ENCODE measurements around the gene WDR1.
"Not testable (repeated sequence)": the region's sequence is repeated elsewhere in the genome, so short reads cannot be mapped to it uniquely, and the experiment has no call there.

WDR1 gene

DNA sequence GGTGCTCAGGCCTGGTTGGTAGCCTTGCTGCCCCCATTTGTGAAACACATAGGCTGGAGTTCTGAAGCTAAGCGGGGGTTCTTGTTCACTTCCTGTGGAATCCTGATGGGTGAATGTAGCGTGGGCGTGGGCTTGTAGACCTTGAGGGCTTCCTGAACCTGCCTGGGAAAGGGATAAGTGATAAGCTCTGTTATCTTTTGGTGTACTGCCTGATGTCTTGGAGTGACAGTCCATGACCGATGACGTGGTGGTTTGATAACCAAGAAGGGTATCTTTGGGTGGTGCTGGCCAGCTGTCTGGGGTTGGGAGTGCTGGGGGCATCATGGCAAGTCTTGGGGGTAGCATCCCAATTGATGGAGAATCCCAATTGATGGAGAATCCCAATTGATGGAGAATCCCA lies 17.5 kb upstream of the WDR1 start:
- DNase-seq (ENCODE audit: low read depth): no peak
- TF ChIP-seq, protein P1, sequence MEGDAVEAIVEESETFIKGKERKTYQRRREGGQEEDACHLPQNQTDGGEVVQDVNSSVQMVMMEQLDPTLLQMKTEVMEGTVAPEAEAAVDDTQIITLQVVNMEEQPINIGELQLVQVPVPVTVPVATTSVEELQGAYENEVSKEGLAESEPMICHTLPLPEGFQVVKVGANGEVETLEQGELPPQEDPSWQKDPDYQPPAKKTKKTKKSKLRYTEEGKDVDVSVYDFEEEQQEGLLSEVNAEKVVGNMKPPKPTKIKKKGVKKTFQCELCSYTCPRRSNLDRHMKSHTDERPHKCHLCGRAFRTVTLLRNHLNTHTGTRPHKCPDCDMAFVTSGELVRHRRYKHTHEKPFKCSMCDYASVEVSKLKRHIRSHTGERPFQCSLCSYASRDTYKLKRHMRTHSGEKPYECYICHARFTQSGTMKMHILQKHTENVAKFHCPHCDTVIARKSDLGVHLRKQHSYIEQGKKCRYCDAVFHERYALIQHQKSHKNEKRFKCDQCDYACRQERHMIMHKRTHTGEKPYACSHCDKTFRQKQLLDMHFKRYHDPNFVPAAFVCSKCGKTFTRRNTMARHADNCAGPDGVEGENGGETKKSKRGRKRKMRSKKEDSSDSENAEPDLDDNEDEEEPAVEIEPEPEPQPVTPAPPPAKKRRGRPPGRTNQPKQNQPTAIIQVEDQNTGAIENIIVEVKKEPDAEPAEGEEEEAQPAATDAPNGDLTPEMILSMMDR (conservative IDR thresholded peaks at IDR 0.05; ENCODE audit: low read depth, low read length): no peak
- no peak overlapping the region for H3K4me3 ChIP-seq (ENCODE audit: low read length)

DNA sequence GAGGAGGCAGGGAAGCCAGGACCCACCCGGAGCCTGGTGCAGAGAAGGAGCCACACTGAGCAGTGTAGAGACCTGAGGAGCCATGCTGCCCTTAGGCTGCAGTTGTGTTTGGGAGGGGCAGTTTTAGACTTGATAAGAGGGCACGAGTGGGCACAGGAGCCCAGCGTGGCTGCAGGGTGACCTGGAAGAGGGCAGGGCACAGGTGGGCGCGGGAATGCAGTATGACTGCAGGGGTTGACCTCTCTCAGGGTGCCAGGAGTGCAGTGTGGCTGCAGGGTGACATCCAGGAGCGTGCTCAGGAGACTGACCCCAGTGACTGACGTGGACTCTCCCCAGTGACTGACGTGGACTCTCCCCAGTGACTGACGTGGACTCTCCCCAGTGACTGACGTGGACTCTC lies 14.6 kb upstream of the WDR1 start:
- DNase-seq (ENCODE audit: low read depth): no peak
- no peak overlapping the region for H3K4me3 ChIP-seq (ENCODE audit: low read length)
- TF ChIP-seq, protein P1 (conservative IDR thresholded peaks at IDR 0.05; ENCODE audit: low read depth, low read length): no peak

DNA sequence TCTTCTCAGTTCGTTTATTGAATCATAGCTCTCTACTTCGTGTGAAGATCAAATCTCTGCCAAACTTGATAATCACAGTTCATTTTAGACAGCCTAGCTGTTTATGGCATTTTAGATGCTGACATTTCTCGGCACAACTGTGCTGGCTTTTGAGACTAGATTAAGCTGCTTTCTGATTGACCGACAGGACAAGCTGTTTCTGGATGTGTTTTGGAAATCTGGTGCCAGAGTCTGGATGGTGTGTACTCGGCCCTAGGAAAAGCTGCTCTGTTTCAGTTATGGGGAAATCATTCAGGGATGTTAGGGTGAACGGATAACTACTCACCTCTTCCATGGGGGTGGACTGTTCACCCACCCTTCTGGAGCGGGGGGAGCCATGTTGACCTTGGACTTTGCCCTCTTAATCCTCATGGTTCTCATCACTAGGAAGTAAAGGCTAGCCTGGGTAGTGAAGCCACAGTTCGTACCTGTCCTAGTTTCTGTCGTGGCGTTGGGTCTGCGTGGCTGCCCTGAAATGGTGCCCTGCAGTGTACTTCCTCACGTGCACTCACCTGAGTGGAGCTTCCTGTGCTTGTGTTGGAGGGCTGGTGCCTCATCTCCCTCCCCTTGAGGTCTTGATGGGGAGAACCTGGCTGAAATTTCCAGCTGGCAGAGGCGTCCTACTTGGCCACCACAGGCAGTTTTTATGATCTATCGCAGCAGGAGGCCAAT lies 13.7 kb upstream of the WDR1 start:
- TF ChIP-seq, protein P1 (conservative IDR thresholded peaks at IDR 0.05; ENCODE audit: low read depth, low read length): no peak
- no peak for DNase-seq (ENCODE audit: low read depth)
- H3K4me3 ChIP-seq (ENCODE audit: low read length): no peak overlapping the region

DNA sequence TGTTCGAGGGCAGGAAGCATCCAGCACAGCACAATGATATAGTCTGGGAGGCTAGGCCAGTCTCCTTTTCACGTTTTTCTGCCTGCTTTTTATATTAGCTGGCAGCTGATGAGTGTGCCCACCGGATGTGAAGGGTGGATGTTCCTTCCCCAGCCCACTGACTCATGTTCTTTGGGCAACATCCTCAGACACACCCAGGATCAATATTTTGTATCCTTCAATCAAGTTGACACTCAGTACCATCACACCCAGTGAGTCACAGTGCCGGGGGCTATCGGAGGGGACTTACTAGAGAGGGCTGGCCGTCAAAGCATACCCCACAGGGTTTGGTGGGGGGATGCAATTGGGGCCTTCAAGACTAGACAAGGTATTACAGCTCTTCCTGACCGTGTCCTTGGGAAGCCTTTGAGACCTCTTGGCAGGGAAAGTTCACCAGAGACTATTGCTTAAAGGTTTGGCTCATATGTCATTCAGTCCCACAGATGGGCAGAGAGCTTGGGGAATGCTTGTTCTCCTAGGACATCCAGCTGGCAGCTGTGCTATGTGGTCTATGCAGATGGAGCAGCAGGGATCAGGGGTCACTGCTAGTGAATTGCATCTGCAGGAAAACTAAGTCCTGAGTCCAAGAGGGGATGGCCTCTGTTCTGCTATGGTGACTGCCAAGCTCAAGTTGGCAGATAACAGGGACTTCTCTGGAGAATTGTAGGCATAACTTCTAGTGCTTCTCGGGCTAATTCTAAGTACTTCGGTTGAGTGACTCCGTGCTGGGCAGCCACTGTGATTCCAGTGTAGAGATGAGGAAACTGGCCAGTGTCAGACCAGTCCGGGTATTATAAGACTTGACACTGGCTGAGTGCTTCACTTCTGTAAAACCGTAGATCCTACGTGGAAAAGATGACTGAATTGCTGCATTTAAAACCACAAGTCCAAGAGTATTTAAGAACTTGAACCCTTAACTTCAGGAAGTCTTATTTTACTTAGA lies 12.9 kb upstream of the WDR1 start:
- DNase-seq (ENCODE audit: low read depth): no peak
- TF ChIP-seq, protein P1 (conservative IDR thresholded peaks at IDR 0.05; ENCODE audit: low read depth, low read length): no peak
- no peak overlapping the region for H3K4me3 ChIP-seq (ENCODE audit: low read length)

DNA sequence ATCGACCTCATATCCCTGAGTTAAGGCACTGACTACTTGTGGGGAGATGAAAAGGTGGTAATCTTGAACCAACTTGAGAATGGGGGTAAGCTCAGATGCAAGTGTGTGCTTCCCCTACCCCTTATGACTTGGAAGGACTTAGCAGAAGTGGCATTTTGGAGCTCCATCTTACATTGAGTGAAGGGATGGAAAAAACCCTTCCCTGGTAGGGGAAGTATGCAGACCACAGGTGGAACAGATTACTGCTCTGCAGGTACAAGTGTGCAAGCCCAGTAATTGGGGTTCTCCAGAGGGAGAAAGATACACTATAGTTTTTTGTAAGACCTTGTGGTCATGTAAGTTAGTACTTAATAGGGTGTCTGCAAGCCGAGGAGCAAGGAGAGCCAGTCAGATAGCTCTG lies 12.2 kb upstream of the WDR1 start:
- no peak overlapping the region for H3K4me3 ChIP-seq (ENCODE audit: low read length)
- TF ChIP-seq, protein P1 (conservative IDR thresholded peaks at IDR 0.05; ENCODE audit: low read depth, low read length): no peak
- no peak for DNase-seq (ENCODE audit: low read depth)

DNA sequence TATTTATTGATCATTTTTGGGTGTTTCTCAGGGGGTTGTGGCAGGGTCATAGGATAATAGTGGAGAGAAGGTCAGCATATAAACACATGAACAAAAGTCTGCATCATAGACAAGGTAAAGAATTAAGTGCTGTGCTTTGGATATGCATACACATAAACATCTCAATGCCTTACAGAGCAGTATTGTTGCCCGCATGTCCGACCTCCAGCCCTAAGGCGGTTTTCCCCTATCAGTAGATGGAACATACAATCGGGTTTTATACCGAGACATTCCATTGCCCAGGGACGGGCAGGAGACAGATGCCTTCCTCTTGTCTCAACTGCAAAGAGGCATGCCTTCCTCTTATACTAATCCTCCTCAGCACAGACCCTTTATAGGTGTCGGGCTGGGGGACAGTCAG lies 10.9 kb upstream of the WDR1 start:
- not testable (repeated sequence) for DNase-seq (ENCODE audit: low read depth)

DNA sequence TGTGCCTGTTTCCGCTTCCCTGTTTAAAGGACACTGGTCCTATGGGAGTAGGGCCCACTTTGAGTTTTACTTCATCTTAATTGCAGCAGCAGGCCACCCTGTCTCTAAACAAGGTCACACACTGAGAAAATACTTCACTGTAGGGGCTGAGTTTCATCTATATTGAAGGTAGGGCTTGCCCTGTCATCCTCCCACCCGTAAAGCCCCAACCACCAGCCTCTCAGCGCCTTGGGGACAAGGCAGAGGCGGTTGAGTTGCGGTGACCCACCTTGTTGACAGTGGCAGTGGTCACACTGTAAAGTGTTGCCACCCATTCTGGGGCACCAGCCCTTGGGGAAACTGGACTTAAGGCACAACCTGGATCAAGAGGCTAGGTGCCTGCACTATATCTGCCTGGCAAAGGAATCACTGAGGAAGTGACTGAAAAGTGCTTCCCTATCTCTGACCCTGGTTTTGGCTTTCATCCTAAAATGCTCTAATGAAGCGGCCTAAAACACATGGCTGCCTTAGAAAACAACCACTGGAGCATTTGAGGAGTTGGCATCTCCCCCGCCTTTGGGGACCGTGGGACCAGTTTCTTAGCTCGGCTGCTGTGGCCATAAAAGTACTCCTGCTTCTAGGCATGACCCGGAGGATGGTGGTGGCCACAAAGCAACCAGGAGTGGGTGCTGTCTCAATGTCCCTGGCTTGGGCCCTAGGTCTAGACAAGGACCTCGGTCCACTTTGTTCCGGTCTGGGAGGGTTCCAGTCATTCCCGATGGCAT lies 7.8 kb upstream of the WDR1 start:
- TF ChIP-seq, protein P1 (conservative IDR thresholded peaks at IDR 0.05; ENCODE audit: low read depth, low read length): no peak
- no peak overlapping the region for H3K4me3 ChIP-seq (ENCODE audit: low read length)
- DNase-seq (ENCODE audit: low read depth): no peak

More for the DNA sequence above, 10.9 kb upstream of the WDR1 start:
- not testable (repeated sequence) for H3K4me3 ChIP-seq (ENCODE audit: low read length)
